NCI-H146 (cell line): ENCODE data around the gene UCHL5.

Experiments used
- DNase-seq: peaks from one replicate; lab custom pipeline; 2025; lab: John Stamatoyannopoulos, UW

UCHL5 gene, protein sequence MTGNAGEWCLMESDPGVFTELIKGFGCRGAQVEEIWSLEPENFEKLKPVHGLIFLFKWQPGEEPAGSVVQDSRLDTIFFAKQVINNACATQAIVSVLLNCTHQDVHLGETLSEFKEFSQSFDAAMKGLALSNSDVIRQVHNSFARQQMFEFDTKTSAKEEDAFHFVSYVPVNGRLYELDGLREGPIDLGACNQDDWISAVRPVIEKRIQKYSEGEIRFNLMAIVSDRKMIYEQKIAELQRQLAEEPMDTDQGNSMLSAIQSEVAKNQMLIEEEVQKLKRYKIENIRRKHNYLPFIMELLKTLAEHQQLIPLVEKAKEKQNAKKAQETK

DNA sequence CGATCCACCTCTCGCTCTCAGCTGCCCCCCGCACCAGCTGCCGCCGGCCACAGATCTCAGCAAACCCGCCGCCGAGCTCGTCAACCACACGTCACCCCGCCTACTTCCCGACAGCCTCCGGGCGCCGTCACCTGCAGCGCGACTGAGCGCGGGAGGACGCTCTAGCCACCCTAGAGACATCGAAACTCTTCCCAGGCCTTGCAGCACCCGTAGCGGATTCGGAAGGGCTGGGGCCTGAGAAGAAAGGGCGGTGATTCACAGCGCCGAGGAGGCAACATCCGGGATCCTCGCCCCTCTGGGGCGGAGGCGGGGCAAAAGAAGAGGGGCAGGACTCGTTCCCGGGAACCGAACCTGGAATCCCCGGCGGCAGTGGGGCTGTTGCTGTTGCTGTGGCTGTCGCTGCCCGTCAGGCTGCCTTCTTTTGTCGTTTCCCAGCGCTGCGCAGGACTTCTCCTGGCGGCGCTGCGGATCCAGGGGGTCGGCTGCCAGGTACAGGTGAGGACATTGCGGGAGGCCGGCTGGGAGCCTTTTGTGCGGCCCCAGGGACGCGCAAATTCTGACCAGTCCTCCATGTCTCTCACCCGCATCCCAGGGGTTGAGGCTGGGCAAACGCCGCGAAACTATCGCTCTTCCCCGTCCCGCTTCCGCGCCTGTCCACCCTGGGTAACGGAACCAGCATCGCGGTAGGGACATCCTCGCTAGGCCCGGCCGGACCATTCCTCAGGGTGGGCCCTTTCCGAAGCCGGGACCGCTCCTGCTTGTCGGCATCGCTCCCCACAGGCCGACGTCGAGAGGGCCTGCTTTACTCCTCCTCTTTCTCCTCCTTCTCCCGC lies at the start of gene UCHL5, which contains the start of gene RO60:
Gene UCHL5, minus strand, starts transcription at position 79 of the 833 bp plus-strand sequence. CDS start 100 bp downstream, outside the sequence.
Gene RO60, plus strand, starts transcription at position 331 of the 833 bp plus-strand sequence. CDS start 9,443 bp downstream, outside the sequence.
- DNase-seq: peak; percentile 99

DNA sequence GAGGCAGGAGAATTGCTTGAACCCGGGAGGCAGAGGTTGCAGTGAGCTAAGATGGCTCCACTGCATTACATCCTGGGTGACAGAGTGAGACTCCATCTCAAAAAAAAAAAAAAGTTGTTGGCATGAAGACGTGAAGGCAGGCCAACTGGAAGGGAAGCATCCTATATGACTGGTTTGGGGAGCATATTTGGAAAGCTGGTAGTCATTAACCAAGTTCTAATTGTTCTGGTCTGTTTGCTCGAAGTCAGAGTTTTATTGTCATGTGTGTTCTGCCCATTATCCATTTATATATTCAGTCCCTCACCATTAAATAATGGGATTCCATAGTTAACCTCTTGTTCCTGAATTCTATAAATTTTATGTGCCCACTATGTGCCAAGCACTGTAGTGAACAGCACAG lies 49.3 kb upstream of the UCHL5 start:
- DNase-seq: no peak

DNA sequence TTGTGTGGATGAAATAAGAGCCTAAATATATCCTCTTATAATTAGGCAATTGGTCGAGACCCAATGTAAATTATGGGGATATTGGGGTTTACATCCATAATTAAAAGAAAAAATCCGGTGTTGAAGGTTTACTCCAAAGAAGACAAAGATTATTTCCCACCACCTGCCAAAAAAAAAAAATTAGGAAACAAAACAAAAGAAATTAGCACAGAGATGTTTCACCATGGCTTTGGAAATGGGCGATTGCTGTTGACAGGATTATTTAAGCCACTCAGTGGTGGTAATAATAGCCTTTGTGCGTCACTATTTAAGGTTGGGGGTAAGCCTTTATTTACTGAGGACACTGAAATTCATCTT lies 46.6 kb upstream of the UCHL5 start:
- no peak for DNase-seq

DNA sequence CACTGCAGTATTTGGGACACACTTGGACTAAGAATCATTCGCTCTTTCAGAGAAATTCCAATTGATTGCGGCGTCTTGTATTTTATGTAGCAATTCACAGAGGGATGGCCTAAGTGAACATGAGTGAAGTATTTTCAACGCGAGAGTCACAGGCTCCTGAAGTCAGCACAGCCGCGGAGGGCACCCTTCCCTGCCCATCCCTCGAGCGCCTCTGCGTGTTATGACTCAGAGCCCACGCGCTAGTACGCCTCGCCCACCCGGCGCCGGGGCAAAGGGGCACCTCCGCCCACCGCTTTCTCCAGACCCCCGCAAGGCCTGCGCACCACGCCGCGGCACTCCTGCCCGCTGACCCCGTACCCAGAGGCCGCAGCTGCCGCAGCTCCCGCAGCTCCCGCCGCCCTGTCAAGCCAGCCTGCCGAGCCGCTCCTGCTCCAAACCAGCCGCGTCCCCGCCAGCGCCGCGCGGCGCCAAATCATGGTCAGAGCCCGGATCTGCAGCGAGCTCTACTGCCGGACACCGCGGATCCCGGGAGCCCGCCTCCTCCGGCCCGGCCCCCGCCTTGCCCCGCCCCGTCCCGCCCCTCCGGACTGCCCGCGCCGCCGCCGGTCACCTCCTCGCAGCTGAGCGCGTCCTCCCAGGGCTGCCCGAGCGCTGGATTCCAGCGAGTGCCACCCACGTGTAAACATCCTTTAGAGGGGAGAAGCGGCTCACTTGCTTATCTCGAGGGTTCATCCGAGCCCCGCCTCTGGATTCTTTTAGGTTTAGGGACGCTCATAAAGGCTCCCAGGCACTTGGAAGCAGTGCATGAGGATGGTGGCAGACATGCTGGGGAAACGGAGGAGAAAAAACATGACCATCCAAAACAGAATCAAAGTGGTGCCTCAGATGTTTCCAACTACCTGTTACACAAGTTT lies 46.0 kb upstream of the UCHL5 start, which contains the start of gene GLRX2:
Gene GLRX2, minus strand, starts transcription at position 508 of the 914 bp plus-strand sequence. Its CDS starts 32 bp downstream, at position 476.
- peak; percentile 90 for DNase-seq

DNA sequence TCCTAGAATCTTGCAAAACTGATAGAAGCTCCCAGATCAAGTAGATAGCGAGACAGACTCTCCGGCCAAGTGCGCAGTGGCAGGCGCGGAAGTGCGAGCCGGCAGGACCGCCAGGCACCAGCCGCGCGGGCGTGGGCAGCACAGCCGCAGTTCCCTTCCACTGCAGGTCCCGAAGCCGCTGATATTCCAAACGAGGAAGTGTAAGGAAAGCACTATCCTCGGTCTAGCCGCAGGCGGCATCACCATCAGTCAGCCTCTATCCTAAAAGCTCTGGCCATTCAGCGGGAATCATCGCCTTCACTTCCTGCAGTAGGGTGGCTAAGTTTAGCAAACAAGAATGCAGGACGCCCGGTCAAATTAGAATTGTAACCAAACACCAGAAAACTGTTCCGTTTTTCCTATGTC lies 45.3 kb upstream of the UCHL5 start:
- peak; percentile 64 for DNase-seq

DNA sequence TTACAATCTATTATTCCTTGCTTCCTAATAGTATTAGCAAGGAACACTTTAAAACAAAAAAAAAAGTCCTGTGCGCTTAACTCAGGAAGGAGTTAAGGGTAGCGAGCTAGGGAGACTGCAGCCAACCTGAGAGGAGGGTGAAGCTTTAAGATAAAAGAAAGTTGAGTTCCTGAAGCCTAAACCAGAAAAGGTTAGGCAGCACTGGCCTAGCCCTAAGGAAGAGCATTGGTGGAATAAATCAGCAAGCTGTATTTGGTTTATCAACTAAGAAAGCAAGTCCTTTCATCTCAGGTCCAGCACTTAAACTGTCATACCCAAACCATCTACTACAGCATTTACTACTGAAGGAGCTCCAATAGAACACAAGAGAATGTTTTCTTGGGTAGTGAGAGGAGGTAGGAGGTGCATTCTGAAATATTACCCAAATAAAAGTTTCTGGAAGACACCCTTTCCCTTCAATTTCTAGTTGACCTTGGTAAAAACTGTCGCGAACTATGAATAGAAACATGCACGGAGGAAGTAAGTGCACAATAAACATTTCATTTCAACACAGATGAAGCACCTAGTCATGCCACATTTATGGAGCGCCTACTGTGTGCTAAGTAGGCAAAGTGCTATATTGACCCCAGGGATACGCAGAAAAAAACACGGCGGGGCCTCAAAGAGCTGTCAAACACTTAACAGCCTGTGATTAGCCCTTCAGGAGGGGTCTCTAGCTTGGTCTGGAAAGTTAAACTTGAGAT lies 44.8 kb upstream of the UCHL5 start:
- no peak for DNase-seq

DNA sequence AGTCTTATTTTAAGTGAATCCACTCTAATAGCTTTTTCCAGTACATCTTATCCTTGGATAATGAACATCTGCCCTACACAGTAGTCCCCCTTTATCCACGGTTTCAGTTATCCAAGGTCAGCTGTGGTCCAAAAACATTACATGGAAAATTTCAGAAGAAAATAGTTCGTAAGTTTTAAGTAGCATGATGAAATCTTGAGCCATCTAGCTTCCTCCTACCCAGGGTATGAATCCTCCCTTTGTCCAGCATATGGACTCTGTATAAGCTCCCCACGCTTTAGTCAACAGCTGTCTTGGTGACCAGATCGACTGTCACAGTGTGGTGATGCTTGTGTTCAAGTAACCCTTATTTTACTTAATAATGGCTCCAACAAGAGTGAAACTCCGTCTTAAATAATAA lies 43.5 kb upstream of the UCHL5 start:
- no peak for DNase-seq

DNA sequence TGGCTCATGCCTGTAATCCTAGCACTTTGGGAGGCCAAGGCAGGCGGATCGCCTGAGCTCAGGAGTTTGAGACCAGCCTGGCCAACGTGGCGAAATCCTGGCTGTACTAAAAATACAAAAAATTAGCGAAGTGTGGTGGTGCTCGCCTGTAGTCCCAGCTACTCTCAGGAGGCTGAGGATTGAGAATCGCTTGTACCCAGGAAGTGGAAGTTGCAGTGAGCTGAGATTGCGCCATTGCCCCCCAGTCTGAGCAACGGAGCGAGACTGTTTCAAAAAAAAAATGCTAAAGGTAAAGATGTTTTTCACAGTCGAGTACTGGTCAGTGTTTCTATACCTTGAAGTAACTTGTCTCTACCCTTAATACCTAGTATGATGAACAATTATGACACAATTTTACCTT lies 35.0 kb upstream of the UCHL5 start:
- DNase-seq: no peak

DNA sequence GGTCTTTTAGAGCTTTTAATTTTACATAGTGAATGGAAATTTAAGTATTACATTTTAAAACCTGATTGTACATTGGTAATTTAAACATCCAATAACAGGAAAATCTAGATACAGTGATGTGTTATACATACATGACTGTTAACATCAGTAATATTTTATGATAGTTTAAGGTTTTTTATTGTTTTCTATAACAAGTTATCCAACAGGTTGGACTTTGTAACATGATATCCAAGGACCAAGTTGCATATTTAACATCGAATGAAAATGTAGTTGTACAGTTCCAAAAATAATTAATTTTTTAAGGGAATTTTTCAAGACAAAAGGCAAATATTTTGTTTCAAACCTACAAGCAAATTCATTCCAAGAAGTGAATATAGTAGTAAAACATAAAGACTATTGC lies 31.7 kb upstream of the UCHL5 start:
- DNase-seq: no peak

DNA sequence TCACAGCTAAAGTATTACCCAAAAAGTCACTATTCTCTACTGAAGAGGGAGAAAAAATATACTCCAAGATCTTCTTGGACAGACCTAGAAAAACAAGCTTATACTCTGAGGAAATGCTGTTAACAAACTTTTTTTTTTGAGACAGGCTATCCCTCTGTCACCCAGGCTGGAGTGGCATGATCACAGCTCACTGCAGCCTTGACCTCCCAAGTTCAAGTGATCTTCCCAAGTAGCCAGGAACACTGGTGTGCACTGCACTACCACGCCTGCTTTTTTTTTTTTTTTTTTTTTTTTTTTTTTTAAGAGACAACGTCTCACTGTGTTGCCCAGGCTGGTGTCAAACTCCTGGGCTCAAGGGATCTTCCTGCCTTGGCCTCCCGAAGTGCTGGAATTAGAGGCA lies 28.7 kb upstream of the UCHL5 start:
- no peak for DNase-seq

DNA sequence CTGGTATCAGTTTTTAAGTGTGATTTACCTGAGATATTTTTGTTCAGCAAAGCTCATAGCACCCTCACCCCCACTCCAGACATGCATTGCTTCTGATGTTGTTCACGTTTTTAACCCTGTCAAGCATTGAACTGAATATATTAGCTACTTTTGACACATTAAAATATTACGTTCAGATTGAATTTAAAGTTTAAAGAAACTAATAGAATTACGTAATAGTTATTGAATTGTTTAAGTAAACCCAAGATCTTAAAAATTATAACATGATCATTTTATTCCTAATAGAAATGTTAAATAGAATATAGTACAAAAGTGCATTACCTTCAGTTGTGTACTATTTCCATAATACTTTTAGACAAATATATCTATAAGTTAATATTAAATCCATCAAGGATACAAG lies 27.2 kb upstream of the UCHL5 start:
- no peak for DNase-seq

DNA sequence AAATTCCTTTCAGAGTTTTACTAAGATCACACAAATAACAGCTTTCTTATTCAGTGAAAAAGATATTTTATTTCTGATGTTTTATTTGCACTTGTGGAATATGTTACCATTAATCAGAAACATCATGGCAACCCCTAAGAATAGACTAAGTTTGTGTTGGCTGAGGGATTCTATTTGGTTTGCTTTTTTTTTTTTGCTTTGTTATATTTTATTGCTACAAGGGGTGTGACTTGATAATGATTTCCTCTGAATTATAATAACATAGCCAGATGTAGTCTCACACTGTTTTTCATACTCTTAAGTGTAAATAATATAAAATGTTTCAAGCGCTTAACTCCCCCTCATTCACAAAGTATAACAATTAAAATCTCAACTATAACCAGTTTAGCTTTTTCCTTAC lies 26.1 kb upstream of the UCHL5 start:
- DNase-seq: peak; percentile 12

DNA sequence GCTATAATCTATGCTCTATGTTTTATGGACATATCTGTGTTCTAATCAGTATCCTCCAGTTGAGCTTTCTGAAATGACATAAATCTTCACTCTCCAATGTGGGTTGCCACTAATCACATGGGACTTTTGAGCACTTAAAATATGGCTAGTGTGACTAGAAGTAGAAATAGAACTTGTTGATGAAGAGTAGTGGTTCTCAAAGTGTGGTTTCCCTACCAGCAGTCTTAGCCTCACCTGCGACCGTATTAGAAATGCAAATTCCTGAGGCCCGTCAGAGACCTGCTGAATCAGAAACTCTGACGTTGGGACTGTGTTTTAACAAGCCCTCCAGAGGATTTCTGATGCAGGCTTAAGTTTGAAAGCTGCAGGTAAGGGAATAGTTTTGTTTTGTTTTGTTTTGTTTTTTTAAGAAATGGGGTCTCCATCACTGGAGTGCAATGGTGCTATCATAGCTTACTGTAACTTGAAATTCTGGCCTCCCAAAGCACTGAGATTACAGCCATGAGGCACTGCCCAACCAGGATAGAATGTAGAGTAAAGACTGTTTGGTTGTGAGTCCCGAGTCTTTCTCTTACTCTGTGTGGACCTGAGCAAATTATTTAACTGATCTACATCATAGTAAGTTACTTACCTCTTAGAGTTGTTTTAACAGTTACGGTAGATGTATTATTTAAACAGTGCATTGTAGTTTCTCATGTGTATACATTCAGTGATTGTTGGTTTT lies 24.4 kb upstream of the UCHL5 start:
- DNase-seq: no peak

DNA sequence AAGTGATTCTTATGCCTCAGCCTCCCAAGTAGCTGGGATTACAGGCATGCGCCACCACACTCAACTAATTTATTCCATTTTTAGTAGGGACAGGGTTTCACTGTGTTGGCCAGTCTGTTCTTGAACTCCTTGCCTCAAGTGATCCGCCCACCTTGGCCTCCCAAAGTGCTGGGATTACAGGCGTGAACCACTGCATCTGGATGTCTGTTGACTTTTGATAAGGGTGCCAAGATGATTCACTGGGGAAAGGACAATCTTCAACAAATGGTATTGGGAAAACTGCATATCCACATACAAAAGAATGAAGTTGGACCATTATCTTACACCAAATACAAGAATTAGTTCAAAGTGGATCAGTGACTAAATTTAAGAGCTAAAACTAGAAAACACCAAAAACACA lies 20.0 kb upstream of the UCHL5 start:
- DNase-seq: no peak

DNA sequence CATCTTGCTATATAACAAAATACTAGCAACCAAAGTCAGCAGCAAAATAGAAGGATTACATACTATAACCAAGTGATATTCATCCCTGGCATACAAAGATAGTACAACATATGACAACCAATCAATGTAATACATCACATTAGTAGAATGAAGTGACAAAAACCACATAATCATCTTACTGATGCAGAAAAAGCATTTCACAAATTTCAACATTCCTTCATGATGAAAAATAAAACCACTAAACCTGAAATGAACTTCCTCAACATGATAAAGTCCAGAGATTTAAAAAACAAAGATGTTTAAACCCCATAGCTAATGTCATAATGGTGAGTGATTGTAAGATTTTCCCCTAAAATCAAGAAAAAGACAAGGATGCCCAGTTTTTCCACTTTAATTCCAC lies 18.8 kb upstream of the UCHL5 start:
- no peak for DNase-seq

DNA sequence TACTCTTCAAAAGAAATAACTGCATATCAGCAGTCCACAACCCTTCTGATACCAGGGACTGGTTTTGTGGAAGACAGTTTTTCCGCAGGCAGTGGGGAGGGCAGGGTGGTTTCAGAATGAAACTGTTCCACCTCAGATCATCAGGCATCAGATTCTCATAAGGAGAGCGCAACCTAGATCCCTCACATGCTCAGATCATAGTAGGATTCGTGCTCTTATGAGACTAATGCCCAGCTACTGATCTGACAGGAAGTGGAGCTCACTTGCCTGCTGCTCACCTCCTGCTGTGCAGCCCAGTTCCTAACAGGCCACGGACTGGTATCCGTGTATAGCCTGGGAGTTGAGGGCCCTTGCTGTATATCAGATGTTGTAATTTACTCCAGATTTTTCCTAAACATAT lies 11.8 kb upstream of the UCHL5 start:
- peak; percentile 63 for DNase-seq

DNA sequence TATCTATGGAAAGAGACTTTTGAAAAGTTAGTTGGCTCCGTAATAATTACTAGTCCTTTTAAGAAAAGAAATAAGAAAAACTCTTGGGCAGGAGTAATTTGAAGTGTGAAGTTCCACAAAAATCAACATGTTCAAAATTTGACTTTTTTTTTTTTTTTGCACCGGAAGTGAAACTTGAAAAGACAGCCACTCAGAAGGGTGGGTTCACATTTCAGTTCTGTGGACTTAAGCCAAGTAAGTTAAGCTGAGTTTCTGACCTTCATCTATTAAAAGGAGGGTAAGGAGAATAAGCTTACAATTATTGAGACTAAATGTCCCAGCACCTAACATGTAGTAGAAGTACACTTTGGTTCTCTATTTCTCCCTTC lies 11.2 kb upstream of the UCHL5 start:
- DNase-seq: no peak

DNA sequence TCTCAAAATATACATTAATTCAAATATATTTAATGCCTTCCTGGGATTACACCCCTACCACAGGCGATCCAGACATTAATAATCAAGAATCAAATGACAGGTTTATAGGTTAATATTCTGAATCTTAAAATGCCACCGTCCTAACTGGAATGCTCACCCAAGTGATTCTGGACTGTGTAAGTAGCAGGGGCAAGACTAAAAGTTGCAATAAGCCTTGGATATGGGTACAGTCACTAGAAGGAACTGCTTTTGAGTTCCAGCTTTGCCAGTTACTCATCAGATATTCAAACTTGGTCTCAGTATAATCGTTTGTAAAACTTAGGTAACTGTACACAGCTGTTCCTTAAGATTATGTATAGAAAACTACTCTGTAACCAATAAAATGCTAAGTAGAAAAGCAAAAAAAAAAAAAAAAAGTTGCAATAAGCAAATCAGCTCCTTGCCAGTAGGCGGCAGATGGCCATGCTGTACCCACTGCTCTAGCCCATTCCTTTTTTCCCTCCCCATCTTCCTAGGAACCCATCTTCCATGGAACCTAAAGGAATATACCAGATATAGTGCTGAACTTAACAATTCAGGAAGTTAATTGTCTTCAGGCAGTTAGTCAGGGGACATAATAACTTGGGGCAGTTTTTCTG lies 10.7 kb upstream of the UCHL5 start:
- DNase-seq: peak; percentile 8

DNA sequence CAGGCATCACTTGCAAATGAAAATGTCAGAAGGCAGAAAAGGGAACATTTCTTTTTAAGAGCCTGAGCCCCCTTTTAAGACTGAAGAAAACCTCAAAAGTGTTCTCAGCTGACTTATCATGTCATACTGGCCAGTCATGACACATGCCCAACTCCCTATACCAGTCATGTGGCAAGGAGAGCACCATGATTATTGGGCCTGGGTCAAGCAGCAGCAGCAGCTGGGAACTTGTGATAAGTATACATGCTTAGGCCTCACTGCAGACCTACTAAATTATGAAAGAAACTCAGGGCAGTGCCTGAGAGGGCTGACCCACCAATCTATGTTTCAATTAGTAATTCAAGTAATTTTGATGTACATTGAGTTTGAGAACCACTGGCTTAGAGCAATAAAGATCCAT lies 8.9 kb upstream of the UCHL5 start:
- DNase-seq: no peak

DNA sequence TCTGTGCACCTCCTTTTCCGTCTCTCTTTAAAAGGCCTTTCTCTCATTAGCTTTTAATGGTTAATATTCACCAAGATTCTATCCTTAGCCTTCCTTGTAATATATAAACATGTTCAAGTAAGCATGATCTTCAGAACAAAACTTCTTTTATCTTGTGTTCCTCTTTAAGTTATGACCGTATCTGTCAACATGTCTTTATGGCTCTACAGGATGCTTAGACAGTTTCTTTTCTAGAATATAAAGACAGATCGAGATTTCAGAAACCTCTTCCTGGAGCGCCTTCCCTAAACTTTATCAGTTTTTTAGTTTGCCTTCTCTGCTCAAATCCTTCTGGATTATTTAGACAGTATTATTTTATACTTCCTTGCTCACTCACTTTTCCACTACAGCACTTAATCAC lies 7.4 kb upstream of the UCHL5 start:
- no peak for DNase-seq
